Measurements from ENCODE around the gene CYS1.
"Not testable (repeated sequence)": the region's sequence is repeated elsewhere in the genome, so short reads cannot be mapped to it uniquely, and the experiment has no call there.

- not testable (repeated sequence) for TF ChIP-seq CTCF (IDR thresholded peaks at IDR 0.05; ENCODE audit: insufficient read depth, low read depth, low read length); EZH2 (IDR thresholded peaks at IDR 0.05; ENCODE audit: insufficient read depth, low read length)
Measured at GRCh38 chr2:10030798-10031197, 49.4 kb downstream of the CYS1 start.

All from astrocyte (in vitro differentiated cells and primary cell).